ENCODE results near the gene UBALD2.
"Not testable (repeated sequence)": the region's sequence is repeated elsewhere in the genome, so short reads cannot be mapped to it uniquely, and the experiment has no call there.

Gene UBALD2

GRCh38 chr17:76264755-76265623 lies at the start of gene UBALD2:
Gene UBALD2, plus strand, starts transcription at chr17:76265348. Its CDS starts 158 bp downstream, at chr17:76265506.
- DNase-seq (ENCODE audit: low spot score) = peak; percentile 99

GRCh38 chr17:76217081-76217480 lies 48.1 kb upstream of the UBALD2 start:
- no peak for DNase-seq (ENCODE audit: low spot score)

- DNase-seq (ENCODE audit: low spot score) = no peak
Observed at GRCh38 chr17:76219670-76220383, 45.3 kb upstream of the UBALD2 start.

- no peak for DNase-seq (ENCODE audit: low spot score)
Observed at GRCh38 chr17:76223802-76224201, 41.3 kb upstream of the UBALD2 start.

GRCh38 chr17:76225373-76226086 lies 39.6 kb upstream of the UBALD2 start:
- DNase-seq (ENCODE audit: low spot score) = not testable (repeated sequence)

- DNase-seq (ENCODE audit: low spot score) = not testable (repeated sequence)
Observed at GRCh38 chr17:76226749-76227148, 38.4 kb upstream of the UBALD2 start.

- no peak for DNase-seq (ENCODE audit: low spot score)
Observed at GRCh38 chr17:76232342-76232741, 32.8 kb upstream of the UBALD2 start.

- DNase-seq (ENCODE audit: low spot score) = no peak
Observed at GRCh38 chr17:76233588-76234353, 31.4 kb upstream of the UBALD2 start.

GRCh38 chr17:76234354-76234679 lies 30.8 kb upstream of the UBALD2 start:
- DNase-seq (ENCODE audit: low spot score) = no peak

- DNase-seq (ENCODE audit: low spot score) = no peak
Observed at GRCh38 chr17:76235883-76236282, 29.3 kb upstream of the UBALD2 start.

- no peak for DNase-seq (ENCODE audit: low spot score)
Observed at GRCh38 chr17:76236603-76237002, 28.5 kb upstream of the UBALD2 start.

GRCh38 chr17:76237859-76238313 lies 27.3 kb upstream of the UBALD2 start:
- DNase-seq (ENCODE audit: low spot score) = no peak

GRCh38 chr17:76238847-76239537 lies 26.2 kb upstream of the UBALD2 start:
- no peak for DNase-seq (ENCODE audit: low spot score)

- DNase-seq (ENCODE audit: low spot score) = no peak
Observed at GRCh38 chr17:76239538-76240274, 25.4 kb upstream of the UBALD2 start.

GRCh38 chr17:76240461-76241203 lies 24.5 kb upstream of the UBALD2 start, which contains the start of gene RNF157:
Gene RNF157, minus strand, starts transcription at chr17:76240493. Its CDS starts 253 bp downstream, at chr17:76240240.
- peak; percentile 77 for DNase-seq (ENCODE audit: low spot score)

GRCh38 chr17:76241204-76241538 lies 24.0 kb upstream of the UBALD2 start:
- no peak for DNase-seq (ENCODE audit: low spot score)

- DNase-seq (ENCODE audit: low spot score) = no peak
Observed at GRCh38 chr17:76241691-76242255, 23.4 kb upstream of the UBALD2 start.

- DNase-seq (ENCODE audit: low spot score) = no peak
Observed at GRCh38 chr17:76243826-76244679, 21.1 kb upstream of the UBALD2 start.

All from globus pallidus (tissue), 1 donor.